A549 (cell line): ENCODE results near the gene TXNIP.

ENCODE experiments used
- EHMT2 ChIP-seq: fragments of 200-600 bp; sonication (generic); IDR thresholded peaks from 2 replicates; pipeline ENCODE4 v1.6.1; 2016; ENCODE audit warnings: antibody characterized with exemption, low read depth, mild to moderate bottlenecking, moderate library complexity
- FOSL2 ChIP-seq, 2 experiments: fragments of 450-650 bp in 1 of 2; fragments of >200 bp in 1 of 2; sonication (Bioruptor Twin) in 1 of 2; formaldehyde crosslinking; IDR thresholded peaks; 2 replicates each; pipeline versions ENCODE4 v1.5.0 to v1.6.1; 2016 to 2020; ENCODE audit warnings: mild to moderate bottlenecking in 1 of 2, moderate library complexity in 1 of 2
- JUNB ChIP-seq: fragments of >200 bp; sonication (Bioruptor Twin); formaldehyde crosslinking; IDR thresholded peaks from 2 replicates; pipeline ENCODE4 v1.6.1; 2016
- MAZ ChIP-seq: fragments of 150-350 bp; IDR thresholded peaks from 2 replicates; pipeline ENCODE4 v1.6.1; 2014; ENCODE audit warnings: antibody characterized with exemption, low read depth, low read length, borderline replicate concordance
- MYC ChIP-seq: IDR thresholded peaks from 2 replicates; pipeline ENCODE4 v1.6.1; 2012; ENCODE audit warnings: mild to moderate bottlenecking, inconsistent platforms, low read length, improper control_type of control experiment, borderline replicate concordance
- ZNF302 ChIP-seq: fragments of 250-450 bp; sonication (Bioruptor Pico); IDR thresholded peaks from 2 replicates; pipeline ENCODE4 v1.9.0; 2021; ENCODE audit warnings: inconsistent platforms, mild to moderate bottlenecking, moderate library complexity
- TF ChIP-seq, protein P1 (sequence below): fragments of 200-600 bp; sonication (generic); IDR thresholded peaks from 2 replicates; pipeline ENCODE4 v1.6.1; 2016; ENCODE audit warnings: antibody characterized with exemption, mild to moderate bottlenecking, moderate library complexity
- TF ChIP-seq, protein P2 (sequence below): fragments of >200 bp; sonication (Bioruptor Twin); formaldehyde crosslinking; IDR thresholded peaks from 3 replicates; pipeline ENCODE4 v1.5.1; 2016
- TF ChIP-seq, protein P3 (sequence below): fragments of >200 bp; sonication (Bioruptor Twin); formaldehyde crosslinking; IDR thresholded peaks from 3 replicates; pipeline ENCODE4 v1.6.1; 2016

DNA sequence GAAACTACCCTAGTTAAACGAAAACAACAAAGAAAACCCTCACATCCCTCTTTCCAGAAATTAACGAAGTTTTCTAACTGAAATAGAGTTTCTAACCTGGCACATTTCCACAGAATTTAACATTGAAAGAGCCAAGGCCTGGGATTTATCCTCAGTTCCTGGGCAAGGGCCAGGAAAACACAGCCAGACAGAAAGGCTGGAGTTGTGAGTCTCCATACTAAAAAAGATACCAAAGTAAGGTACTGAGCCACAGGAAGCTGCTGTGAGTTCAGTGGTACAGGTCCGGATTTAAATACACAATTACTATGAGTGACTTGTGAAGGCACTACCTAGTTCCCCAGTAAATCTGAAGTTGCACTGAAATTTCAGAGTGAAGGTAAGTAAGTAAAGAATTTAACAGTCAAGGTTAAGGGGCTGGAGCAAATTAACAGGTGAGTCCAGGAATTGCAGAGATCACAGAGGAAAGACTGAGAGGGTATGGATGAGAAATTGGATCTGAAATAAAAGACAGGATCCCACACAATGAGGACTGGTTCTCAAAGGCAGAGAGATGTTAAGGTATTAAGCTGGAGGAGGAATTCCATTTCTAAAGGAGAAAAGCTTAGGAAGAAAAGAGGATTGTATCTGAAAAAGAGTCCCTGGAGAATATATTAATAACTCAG is 39.5 kb downstream of the TXNIP start:
- TF ChIP-seq, protein P1, sequence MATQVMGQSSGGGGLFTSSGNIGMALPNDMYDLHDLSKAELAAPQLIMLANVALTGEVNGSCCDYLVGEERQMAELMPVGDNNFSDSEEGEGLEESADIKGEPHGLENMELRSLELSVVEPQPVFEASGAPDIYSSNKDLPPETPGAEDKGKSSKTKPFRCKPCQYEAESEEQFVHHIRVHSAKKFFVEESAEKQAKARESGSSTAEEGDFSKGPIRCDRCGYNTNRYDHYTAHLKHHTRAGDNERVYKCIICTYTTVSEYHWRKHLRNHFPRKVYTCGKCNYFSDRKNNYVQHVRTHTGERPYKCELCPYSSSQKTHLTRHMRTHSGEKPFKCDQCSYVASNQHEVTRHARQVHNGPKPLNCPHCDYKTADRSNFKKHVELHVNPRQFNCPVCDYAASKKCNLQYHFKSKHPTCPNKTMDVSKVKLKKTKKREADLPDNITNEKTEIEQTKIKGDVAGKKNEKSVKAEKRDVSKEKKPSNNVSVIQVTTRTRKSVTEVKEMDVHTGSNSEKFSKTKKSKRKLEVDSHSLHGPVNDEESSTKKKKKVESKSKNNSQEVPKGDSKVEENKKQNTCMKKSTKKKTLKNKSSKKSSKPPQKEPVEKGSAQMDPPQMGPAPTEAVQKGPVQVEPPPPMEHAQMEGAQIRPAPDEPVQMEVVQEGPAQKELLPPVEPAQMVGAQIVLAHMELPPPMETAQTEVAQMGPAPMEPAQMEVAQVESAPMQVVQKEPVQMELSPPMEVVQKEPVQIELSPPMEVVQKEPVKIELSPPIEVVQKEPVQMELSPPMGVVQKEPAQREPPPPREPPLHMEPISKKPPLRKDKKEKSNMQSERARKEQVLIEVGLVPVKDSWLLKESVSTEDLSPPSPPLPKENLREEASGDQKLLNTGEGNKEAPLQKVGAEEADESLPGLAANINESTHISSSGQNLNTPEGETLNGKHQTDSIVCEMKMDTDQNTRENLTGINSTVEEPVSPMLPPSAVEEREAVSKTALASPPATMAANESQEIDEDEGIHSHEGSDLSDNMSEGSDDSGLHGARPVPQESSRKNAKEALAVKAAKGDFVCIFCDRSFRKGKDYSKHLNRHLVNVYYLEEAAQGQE, result no peak
- TF ChIP-seq, protein P2, sequence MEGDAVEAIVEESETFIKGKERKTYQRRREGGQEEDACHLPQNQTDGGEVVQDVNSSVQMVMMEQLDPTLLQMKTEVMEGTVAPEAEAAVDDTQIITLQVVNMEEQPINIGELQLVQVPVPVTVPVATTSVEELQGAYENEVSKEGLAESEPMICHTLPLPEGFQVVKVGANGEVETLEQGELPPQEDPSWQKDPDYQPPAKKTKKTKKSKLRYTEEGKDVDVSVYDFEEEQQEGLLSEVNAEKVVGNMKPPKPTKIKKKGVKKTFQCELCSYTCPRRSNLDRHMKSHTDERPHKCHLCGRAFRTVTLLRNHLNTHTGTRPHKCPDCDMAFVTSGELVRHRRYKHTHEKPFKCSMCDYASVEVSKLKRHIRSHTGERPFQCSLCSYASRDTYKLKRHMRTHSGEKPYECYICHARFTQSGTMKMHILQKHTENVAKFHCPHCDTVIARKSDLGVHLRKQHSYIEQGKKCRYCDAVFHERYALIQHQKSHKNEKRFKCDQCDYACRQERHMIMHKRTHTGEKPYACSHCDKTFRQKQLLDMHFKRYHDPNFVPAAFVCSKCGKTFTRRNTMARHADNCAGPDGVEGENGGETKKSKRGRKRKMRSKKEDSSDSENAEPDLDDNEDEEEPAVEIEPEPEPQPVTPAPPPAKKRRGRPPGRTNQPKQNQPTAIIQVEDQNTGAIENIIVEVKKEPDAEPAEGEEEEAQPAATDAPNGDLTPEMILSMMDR, result no peak
- no peak for TF ChIP-seq MYC
- TF ChIP-seq MAZ, result no peak
- TF ChIP-seq, protein P3, sequence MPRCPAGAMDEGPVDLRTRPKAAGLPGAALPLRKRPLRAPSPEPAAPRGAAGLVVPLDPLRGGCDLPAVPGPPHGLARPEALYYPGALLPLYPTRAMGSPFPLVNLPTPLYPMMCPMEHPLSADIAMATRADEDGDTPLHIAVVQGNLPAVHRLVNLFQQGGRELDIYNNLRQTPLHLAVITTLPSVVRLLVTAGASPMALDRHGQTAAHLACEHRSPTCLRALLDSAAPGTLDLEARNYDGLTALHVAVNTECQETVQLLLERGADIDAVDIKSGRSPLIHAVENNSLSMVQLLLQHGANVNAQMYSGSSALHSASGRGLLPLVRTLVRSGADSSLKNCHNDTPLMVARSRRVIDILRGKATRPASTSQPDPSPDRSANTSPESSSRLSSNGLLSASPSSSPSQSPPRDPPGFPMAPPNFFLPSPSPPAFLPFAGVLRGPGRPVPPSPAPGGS, result no peak
- TF ChIP-seq JUNB, result no peak
- TF ChIP-seq FOSL2 (IDR thresholded peaks at IDR 0.05), result no peak
- TF ChIP-seq FOSL2 (CRISPR knock-in tag; IDR thresholded peaks at IDR 0.05), result no peak
- TF ChIP-seq ZNF302 (CRISPR knock-in tag), result no peak
- no peak for TF ChIP-seq EHMT2
